Breast epithelium (tissue), 4 donors: ENCODE results near the gene SF3B2. TPM values are rescaled to one million over a fixed set of nuclear protein-coding genes. Genes with fewer than 3 reads are reported as not detected.

Experiments used
- DNase-seq, 2 donors: peaks; one replicate each; pipeline ENCODE4 v3.0.0-alpha.2; 2019; ENCODE audit warnings: low spot score in 2 of 2
- H3K27ac ChIP-seq, 2 donors: fragments of 200-600 bp; sonication (generic) in 1 of 2; one replicate each; pipeline ENCODE4 v1.5.1; 2016 to 2019; ENCODE audit warnings: mild to moderate bottlenecking in 1 of 2
- H3K27me3 ChIP-seq, 2 donors: fragments of 200-600 bp; sonication (generic) in 1 of 2; one replicate each; pipeline versions ENCODE4 v1.5.1 to v1.6.0; 2017 to 2019; ENCODE audit warnings: control low read depth in 1 of 2, mild to moderate bottlenecking in 1 of 2
- H3K36me3 ChIP-seq: fragments of 200-600 bp; one replicate; pipeline ENCODE4 v1.5.1; 2019
- H3K4me1 ChIP-seq, 2 donors: fragments of 200-600 bp; sonication (generic); one replicate each; pipeline ENCODE4 v1.5.1; 2016 to 2019; ENCODE audit warnings: control low read depth in 1 of 2
- H3K4me3 ChIP-seq, 3 donors: fragments of 200-600 bp; sonication (generic); 1 replicate in 2 of 3; 2 replicates in 1 of 3; pipeline ENCODE4 v1.5.1; 2016 to 2019; ENCODE audit warnings: mild to moderate bottlenecking in 3 of 3, moderate library complexity in 2 of 3
- H3K9me3 ChIP-seq, 2 donors: fragments of 200-600 bp; sonication (generic) in 1 of 2; one replicate each; pipeline ENCODE4 v1.5.1; 2016 to 2019; ENCODE audit warnings: control low read depth in 1 of 2
- CTCF ChIP-seq, 3 donors: fragments of 450-650 bp; IDR thresholded peaks; one replicate each; pipeline ENCODE4 v1.5.1; 2016 to 2017; ENCODE audit warnings: antibody characterized with exemption in 3 of 3, mild to moderate bottlenecking in 3 of 3, moderate library complexity in 3 of 3
- POLR2A ChIP-seq: fragments of 450-650 bp; IDR thresholded peaks from one replicate; pipeline ENCODE4 v1.6.1; 2016; ENCODE audit warnings: antibody characterized with exemption, mild to moderate bottlenecking, moderate library complexity
- POLR2AphosphoS5 ChIP-seq, 3 donors: sonication (generic); formaldehyde crosslinking; IDR thresholded peaks; one replicate each; pipeline ENCODE4 v1.6.1; 2017; ENCODE audit warnings: antibody characterized with exemption in 3 of 3
- intact Hi-C: fragments of 100-400 bp; cut with DNase I; formaldehyde crosslinking; loops from one replicate; pipeline ENCODE4 v1.15.1; 2023; ENCODE audit warnings: low total_unique reads
- total RNA-seq, 3 donors: library from RNA; depleted of rRNA; stranded (reverse); fragments of >200 nt; gene quantifications; one replicate each; pipeline ENCODE4 v1.1.0, GENCODE V29; 2016

Gene SF3B2
- total RNA-seq, 3 donors from 2014 or later = 144 to 163 (median 154) TPM

GRCh38 chr11:66068154-66068821, 16.1 kb downstream of the SF3B2 start:
- H3K4me1 ChIP-seq = no peaks in the 10 kb centered on the region
- DNase-seq = peak; percentile 51 to 73
- no peaks in the 10 kb centered on the region for H3K9me3 ChIP-seq
- no peaks in the 10 kb centered on the region for H3K27me3 ChIP-seq
- no peak overlapping the region for H3K4me3 ChIP-seq
- intact Hi-C loops = no loop called here
- peak overlapping the region; percentile 88 to 98 for H3K27ac ChIP-seq
- H3K36me3 ChIP-seq = peaks cover 14% of the 10 kb centered on the region
- TF ChIP-seq CTCF (IDR thresholded peaks at IDR 0.05) = peak; percentile 71 to 80 (median 72)
- no peak for TF ChIP-seq POLR2AphosphoS5 (IDR thresholded peaks at IDR 0.05)
- no peak for TF ChIP-seq POLR2A

DNA sequence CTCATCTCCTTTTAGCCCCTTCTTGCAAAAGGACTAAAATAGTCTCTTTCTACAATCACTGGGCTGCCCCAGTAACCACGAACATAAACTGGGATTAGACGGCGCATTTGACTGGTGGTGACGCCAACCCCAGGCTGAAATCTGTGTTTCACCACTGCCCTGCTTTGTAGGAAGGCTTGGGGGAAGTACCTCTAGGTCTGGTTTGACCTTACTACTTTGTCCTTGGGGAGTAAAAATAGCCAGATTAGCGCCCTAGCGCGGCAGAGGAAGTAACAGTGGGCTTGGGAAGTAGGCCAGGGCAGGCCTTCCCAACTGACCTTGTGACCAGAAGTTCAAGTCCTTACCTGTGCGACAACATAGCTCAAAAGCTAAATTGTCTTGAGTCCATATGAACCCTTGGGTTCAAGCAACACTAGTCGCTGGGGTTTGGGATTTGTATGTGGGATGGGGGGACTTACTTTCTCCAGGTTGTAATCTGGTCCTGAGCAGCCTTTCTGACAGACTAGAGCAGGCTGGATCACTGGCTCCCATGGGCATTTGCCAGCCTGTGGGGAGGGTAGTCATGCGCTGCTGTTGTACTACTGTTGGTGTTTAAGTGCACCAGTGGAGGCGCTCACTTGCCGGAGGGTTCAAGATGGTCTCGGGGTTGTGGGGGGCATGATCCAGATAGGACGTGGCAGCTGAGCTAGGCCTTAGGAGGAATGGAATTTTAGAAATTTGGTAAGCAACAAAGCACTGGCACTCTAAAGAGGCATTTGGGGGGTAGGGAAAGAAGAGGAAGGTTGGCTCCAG, 17.0 kb downstream of the SF3B2 start:
- DNase-seq = peak in 1 of 2 donors; percentile 51
- peak overlapping the region; percentile 88 to 98 for H3K27ac ChIP-seq
- TF ChIP-seq CTCF (IDR thresholded peaks at IDR 0.05) (no peak), POLR2AphosphoS5 (IDR thresholded peaks at IDR 0.05) (no peak), POLR2A (no peak)
- no peaks in the 10 kb centered on the region for H3K9me3 ChIP-seq
- no peaks in the 10 kb centered on the region for H3K4me1 ChIP-seq
- intact Hi-C loops = no loop called here
- H3K36me3 ChIP-seq = peaks cover 8% of the 10 kb centered on the region
- H3K27me3 ChIP-seq = no peaks in the 10 kb centered on the region
- H3K4me3 ChIP-seq = peak overlapping the region; percentile 77 to 83 (median 81)

DNA sequence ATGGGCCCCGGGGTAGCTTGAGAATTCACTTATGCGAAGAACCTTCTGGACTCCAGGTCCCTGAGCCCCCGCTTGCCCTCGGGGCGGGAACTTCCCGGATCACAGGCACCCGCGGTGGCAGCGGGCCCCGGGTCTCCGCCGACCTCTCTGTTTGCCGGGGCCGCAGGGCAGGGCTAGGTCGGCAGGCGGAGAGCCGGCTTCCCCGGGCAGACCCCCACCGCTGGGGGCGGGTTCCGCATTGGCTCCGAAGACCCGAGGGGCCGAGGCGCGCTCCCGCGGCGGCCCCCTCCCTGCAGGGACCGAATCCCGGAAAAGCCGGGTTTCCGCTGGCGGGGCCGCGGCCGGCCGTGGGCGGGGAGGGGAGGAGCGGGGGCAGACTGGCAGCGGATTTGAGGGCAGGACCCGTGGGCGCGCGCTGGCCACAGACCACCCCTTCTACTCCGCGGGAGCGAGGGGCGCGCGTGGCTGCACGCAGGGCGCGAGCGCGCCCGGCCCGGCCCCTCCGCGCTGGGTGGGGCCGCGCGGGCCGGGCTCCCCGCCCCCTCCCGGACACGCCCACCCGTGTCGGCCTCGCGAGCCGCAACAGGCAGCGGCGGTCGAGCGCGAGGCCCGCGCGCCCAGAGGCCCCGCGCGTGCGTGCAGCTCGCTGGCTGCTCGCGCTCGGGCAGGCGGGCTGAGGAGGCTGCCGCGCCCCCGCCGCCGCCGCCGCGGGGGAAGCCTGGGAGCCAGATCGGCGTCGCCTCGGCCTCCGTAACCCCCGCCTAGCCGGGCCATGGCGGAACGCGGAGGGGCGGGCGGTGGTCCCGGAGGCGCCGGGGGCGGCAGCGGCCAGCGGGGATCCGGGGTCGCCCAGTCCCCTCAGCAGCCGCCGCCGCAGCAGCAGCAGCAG, 17.8 kb downstream of the SF3B2 start, which contains the start of gene PACS1:
TSS of gene PACS1 (plus strand) at position 558 of the 889 bp plus-strand sequence. CDS start at position 773, 215 bp downstream.
- Histone ChIP-seq H3K36me3 (peaks cover 8% of the 10 kb centered on the region), H3K27me3 (no peaks in the 10 kb centered on the region), H3K4me3 (peak within 1 kb of the TSS; percentile 77 to 83 (median 81)), H3K4me1 (no peaks in the 10 kb centered on the region), H3K27ac (peak within 1 kb of the TSS; percentile 88 to 98), H3K9me3 (no peaks in the 10 kb centered on the region)
- TF ChIP-seq POLR2A = no peak
- TF ChIP-seq CTCF (IDR thresholded peaks at IDR 0.05) = peak in 1 of 3 donors; percentile 23
- TF ChIP-seq POLR2AphosphoS5 (IDR thresholded peaks at IDR 0.05) = peak in 1 of 3 donors; percentile 69
- intact Hi-C loops = no loop called here
- peak; percentile 52 to 60 for DNase-seq

DNA sequence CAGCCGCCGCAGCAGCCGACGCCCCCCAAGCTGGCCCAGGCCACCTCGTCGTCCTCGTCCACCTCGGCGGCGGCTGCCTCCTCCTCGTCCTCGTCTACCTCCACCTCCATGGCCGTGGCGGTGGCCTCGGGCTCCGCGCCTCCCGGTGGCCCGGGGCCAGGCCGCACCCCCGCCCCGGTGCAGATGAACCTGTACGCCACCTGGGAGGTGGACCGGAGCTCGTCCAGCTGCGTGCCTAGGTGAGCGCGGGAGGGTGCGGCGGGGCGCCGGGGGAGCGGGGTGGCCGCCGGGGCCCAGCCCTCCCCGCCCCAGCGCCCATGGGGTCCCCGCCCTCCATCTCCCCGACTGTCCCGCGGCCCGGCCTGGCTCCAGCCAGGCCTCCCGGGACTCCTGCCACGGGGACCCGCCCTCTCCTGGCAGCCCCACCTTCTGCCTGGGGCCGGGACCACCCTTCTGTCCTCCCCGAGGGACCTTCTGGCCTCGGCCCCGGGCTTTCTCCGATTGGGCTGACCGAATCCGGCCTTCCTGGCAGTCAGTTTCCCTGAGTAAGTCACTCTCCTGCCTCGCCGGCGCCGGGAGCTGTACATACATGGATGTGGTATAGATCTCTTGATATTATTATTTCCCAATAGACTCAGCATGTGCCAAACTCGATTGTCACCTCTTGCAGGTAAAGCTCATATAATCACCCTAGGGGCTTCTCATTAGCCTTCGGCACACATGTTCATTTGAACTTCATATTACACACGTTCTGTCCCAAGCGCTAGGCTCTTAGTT, 18.6 kb downstream of the SF3B2 start:
- TF ChIP-seq POLR2A = no peak
- TF ChIP-seq CTCF (IDR thresholded peaks at IDR 0.05) = no peak
- no peak for TF ChIP-seq POLR2AphosphoS5 (IDR thresholded peaks at IDR 0.05)
- H3K27me3 ChIP-seq = no peaks in the 10 kb centered on the region
- H3K4me1 ChIP-seq = no peaks in the 10 kb centered on the region
- H3K36me3 ChIP-seq = peaks cover 8% of the 10 kb centered on the region
- H3K9me3 ChIP-seq = no peaks in the 10 kb centered on the region
- peak; percentile 52 to 67 for DNase-seq
- peak overlapping the region; percentile 77 to 83 (median 81) for H3K4me3 ChIP-seq
- H3K27ac ChIP-seq = peak overlapping the region; percentile 88 to 98
- intact Hi-C loops = no loop called here
